SK-N-DZ (cell line): ENCODE results near the gene BAZ1A.
"Not testable (repeated sequence)": the region's sequence is repeated elsewhere in the genome, so short reads cannot be mapped to it uniquely, and the experiment has no call there.

Source experiments
- DNase-seq: peaks from one replicate; pipeline ENCODE4 v3.0.0-alpha.2; 2015; ENCODE audit warnings: low spot score

Gene BAZ1A

GRCh38 chr14:34853041-34853440, 22.1 kb downstream of the BAZ1A start:
- no peak for DNase-seq

- DNase-seq: no peak
These were observed 23.8 kb downstream of the BAZ1A start for GRCh38 chr14:34851395-34851794.

- DNase-seq: no peak
These were observed 29.3 kb downstream of the BAZ1A start for GRCh38 chr14:34845869-34846268.

- no peak for DNase-seq
These were observed 32.1 kb downstream of the BAZ1A start for GRCh38 chr14:34843011-34843554.

GRCh38 chr14:34837801-34838322, 37.3 kb downstream of the BAZ1A start:
- no peak for DNase-seq

GRCh38 chr14:34835312-34835711, 39.8 kb downstream of the BAZ1A start:
- no peak for DNase-seq

- DNase-seq: no peak
These were observed 41.3 kb downstream of the BAZ1A start for GRCh38 chr14:34833549-34834523.

GRCh38 chr14:34826661-34827060, 48.5 kb downstream of the BAZ1A start:
- DNase-seq: no peak

- no peak for DNase-seq
These were observed 50.3 kb downstream of the BAZ1A start for GRCh38 chr14:34824826-34825225.

GRCh38 chr14:34824256-34824655, 50.9 kb downstream of the BAZ1A start:
- DNase-seq: no peak

- DNase-seq: no peak
These were observed 57.4 kb downstream of the BAZ1A start for GRCh38 chr14:34817768-34818167.

GRCh38 chr14:34810028-34810427, 65.1 kb downstream of the BAZ1A start:
- no peak for DNase-seq

GRCh38 chr14:34806257-34806656, 68.9 kb downstream of the BAZ1A start:
- no peak for DNase-seq

- no peak for DNase-seq
These were observed 70.2 kb downstream of the BAZ1A start for GRCh38 chr14:34804933-34805332.

GRCh38 chr14:34798861-34799260, 76.3 kb downstream of the BAZ1A start:
- DNase-seq: not testable (repeated sequence)

GRCh38 chr14:34797747-34798583, 77.2 kb downstream of the BAZ1A start:
- DNase-seq: no peak

GRCh38 chr14:34796902-34797301, 78.3 kb downstream of the BAZ1A start:
- DNase-seq: no peak

- DNase-seq: no peak
These were observed 80.2 kb downstream of the BAZ1A start for GRCh38 chr14:34794941-34795340.

- no peak for DNase-seq
These were observed 80.9 kb downstream of the BAZ1A start for GRCh38 chr14:34794217-34794616.

- DNase-seq: no peak
These were observed 82.6 kb downstream of the BAZ1A start for GRCh38 chr14:34792598-34792997.

GRCh38 chr14:34785223-34786006, 89.7 kb downstream of the BAZ1A start:
- DNase-seq: no peak
